ENCODE measurements around the gene TCF15. TPM values are rescaled to one million over a fixed set of nuclear protein-coding genes. Genes with fewer than 3 reads are reported as not detected.

TCF15 gene
- total RNA-seq, 1 donor from 2014 or later: not detected

DNA sequence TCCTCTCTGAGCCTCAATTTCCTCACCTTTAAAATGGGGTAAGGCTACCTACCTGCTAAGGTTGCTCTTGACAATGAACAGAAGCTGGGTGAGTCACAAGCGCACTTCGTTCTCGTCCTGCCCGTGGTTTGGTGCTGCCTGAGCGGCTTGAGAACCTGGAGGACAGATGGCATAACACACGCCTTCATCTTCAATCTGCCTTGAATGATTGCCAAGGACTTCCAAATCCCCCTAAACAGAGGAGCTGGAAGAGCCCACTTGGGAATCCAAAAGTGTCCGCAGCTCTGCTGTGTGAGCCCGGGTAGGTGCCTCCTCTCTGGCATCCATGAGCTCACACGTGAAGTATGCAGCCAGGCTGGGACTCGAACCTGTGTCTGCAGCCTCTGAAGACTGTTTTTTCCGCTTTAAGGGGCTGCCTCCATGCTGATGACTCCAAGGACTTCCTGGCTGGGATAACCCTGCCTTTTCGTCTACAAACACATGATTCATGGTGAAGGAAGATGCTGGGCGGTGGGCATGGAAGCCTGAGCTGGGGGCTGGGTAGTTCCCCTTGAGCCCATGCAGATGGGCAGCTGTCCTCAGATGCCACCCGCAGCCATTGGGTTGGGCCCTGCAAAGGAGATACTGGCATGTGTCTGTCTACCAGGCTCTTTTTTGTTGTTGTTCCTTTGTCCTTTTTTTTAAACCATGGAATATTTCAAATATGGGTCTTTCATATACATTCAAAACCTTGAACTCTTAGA, 41.3 kb downstream of the TCF15 start:
- H3K36me3 ChIP-seq: no peaks in the 10 kb centered on the region
- DNase-seq (ENCODE audit: extremely low spot score in 2 of 2): no peak
- no peak overlapping the region for H3K27ac ChIP-seq
- no peaks in the 10 kb centered on the region for H3K9me3 ChIP-seq
- intact Hi-C loops (cut with DNase I): loop anchor here (10.0 kb wide), 1 partner anchor 166 kb away; no protein-coding TSS in a partner anchor
- H3K27me3 ChIP-seq: no peaks in the 10 kb centered on the region
- TF ChIP-seq, protein P1, sequence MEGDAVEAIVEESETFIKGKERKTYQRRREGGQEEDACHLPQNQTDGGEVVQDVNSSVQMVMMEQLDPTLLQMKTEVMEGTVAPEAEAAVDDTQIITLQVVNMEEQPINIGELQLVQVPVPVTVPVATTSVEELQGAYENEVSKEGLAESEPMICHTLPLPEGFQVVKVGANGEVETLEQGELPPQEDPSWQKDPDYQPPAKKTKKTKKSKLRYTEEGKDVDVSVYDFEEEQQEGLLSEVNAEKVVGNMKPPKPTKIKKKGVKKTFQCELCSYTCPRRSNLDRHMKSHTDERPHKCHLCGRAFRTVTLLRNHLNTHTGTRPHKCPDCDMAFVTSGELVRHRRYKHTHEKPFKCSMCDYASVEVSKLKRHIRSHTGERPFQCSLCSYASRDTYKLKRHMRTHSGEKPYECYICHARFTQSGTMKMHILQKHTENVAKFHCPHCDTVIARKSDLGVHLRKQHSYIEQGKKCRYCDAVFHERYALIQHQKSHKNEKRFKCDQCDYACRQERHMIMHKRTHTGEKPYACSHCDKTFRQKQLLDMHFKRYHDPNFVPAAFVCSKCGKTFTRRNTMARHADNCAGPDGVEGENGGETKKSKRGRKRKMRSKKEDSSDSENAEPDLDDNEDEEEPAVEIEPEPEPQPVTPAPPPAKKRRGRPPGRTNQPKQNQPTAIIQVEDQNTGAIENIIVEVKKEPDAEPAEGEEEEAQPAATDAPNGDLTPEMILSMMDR (IDR thresholded peaks at IDR 0.05): no peak
- TF ChIP-seq POLR2A (IDR thresholded peaks at IDR 0.05) (no peak), POLR2AphosphoS5 (IDR thresholded peaks at IDR 0.05; ENCODE audit: insufficient read depth in 1 of 2, low read depth in 1 of 2) (no peak)
- no peak overlapping the region for H3K4me3 ChIP-seq
- H3K4me1 ChIP-seq: peaks cover 17% of the 10 kb centered on the region

DNA sequence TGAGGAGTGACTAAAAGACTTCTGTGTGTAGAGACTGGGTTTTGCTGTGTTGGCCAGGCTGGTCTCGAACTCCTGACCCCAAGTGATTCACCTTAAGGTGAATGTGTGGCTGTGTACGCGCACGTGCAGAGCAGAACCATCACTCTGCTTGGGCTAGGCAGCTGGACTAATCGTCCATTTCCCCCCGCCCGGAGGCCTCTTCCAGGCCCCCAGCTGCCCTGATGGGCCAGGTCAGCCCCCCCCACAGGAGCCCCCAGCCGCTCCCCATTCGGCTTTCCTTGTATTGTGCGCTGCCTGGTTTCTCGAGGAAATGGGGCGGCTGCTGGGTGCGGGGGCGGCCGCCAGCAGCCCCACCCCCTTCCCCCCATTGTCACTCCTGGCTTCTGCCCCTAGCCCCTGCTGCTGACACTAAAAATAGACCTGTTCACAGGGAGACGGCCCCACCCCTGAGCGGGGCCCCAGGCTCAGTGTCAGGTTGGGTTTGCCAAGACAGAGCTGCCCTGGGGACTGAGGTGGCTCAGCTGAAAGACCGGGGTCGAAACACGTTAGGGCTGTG, 41.9 kb downstream of the TCF15 start:
- TF ChIP-seq, protein P1 (IDR thresholded peaks at IDR 0.05): no peak
- TF ChIP-seq POLR2A (IDR thresholded peaks at IDR 0.05) (no peak), POLR2AphosphoS5 (IDR thresholded peaks at IDR 0.05; ENCODE audit: insufficient read depth in 1 of 2, low read depth in 1 of 2) (no peak)
- Histone ChIP-seq H3K27me3 (no peaks in the 10 kb centered on the region), H3K36me3 (no peaks in the 10 kb centered on the region), H3K27ac (no peak overlapping the region), H3K4me1 (peaks cover 17% of the 10 kb centered on the region), H3K9me3 (no peaks in the 10 kb centered on the region), H3K4me3 (no peak overlapping the region)
- intact Hi-C loops (cut with DNase I): loop anchor here (10.0 kb wide), 1 partner anchor 167 kb away; no protein-coding TSS in a partner anchor
- no peak for DNase-seq (ENCODE audit: extremely low spot score in 2 of 2)

DNA sequence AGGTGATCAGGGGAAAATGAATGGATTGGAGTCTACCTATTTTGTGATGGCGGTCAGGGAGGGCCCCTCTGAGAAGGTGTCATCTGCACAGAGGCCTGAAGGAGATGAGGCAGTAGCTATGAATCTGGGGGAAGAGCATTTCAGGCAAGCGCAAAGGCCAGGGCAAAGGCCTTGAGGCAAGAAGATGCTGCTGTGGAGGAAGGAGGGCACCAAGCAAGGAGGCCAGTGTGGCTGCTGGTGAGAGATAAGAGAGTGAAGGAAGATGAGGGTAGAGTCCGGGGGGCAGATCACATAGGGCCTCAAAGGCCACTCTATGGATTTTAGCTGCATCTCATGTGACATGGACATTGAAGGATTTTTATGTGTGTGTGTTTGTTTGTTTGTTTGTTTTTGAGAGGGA, 45.9 kb downstream of the TCF15 start:
- Histone ChIP-seq H3K36me3 (no peaks in the 10 kb centered on the region), H3K27ac (no peak overlapping the region), H3K27me3 (no peaks in the 10 kb centered on the region), H3K4me3 (no peak overlapping the region), H3K9me3 (no peaks in the 10 kb centered on the region), H3K4me1 (no peaks in the 10 kb centered on the region)
- no peak for DNase-seq (ENCODE audit: extremely low spot score in 2 of 2)
- intact Hi-C loops (cut with DNase I): loop anchor here (10.0 kb wide), 1 partner anchor 171 kb away; no protein-coding TSS in a partner anchor
- TF ChIP-seq POLR2A (IDR thresholded peaks at IDR 0.05) (no peak), POLR2AphosphoS5 (IDR thresholded peaks at IDR 0.05; ENCODE audit: insufficient read depth in 1 of 2, low read depth in 1 of 2) (no peak)
- TF ChIP-seq, protein P1 (IDR thresholded peaks at IDR 0.05): no peak

DNA sequence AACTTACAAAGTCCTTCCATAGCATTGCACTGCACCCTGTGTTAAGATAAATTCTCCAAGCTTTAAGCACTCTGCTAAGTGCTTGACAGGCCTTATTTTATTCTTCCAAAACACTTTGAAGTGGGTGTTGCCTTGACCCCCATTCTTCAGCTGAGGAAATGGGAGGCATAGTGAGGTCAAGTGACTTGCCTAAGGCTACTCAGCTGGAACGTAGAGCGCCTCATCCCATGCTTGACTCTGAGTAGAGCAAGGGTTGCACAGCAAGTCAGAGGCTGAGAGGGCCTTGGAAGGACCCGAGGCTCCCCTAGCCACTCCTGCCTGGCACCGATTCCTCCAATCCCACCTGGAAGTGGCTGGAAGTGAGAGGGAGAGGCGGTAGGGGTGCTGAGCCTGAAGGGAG, 46.9 kb downstream of the TCF15 start:
- Histone ChIP-seq H3K27me3 (no peaks in the 10 kb centered on the region), H3K9me3 (no peaks in the 10 kb centered on the region), H3K27ac (no peak overlapping the region), H3K36me3 (no peaks in the 10 kb centered on the region), H3K4me1 (no peaks in the 10 kb centered on the region), H3K4me3 (no peak overlapping the region)
- intact Hi-C loops (cut with DNase I): loop anchor here (10.0 kb wide), 1 partner anchor 172 kb away; no protein-coding TSS in a partner anchor
- TF ChIP-seq, protein P1 (IDR thresholded peaks at IDR 0.05): no peak
- TF ChIP-seq POLR2AphosphoS5 (IDR thresholded peaks at IDR 0.05; ENCODE audit: insufficient read depth in 1 of 2, low read depth in 1 of 2) (no peak), POLR2A (IDR thresholded peaks at IDR 0.05) (no peak)
- no peak for DNase-seq (ENCODE audit: extremely low spot score in 2 of 2)
